Activated CD4-positive, alpha-beta T cell treated with anti-CD3 and anti-CD28 coated beads, Interleukin-2, amount 50 U/mL, for 16 hours (primary cell): ENCODE measurements around the gene L3HYPDH.

ENCODE experiments used
- DNase-seq: peaks from one replicate; pipeline ENCODE4 v3.0.0-alpha.2; 2020

Gene L3HYPDH

DNA sequence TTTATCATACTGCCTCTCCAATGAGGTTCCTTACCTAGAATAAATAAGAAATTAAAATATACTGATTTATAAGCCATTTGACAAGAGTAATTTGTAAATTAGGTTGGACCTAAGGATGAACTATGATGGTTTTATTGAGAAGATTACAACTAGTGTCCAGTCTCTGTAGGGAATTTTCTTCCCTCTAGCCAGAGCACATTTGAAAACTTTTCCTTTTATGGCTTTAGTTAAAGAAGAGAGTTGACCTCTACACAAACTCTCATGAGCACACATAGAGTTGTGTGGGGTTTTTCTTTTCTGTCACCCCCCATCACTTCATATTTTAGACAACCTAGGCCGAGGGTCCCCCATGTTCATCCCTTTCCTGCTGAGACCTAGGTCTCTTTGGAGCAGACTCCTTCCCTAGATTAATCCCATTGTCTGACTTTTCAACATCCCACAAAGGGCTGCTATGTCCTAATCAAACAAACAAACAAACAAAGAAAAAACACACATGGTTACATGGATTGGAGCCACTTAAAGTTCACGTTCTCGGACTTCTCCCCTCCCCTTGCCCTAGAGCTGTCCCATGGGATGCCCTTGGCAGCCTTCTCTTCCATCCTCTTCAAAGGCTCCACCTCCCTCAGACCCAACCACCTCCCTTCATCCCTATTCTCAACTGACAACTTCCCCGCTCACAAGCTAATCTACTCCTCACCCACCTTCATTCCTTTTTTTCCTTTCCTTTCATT, 59.7 kb downstream of the L3HYPDH start:
- no peak for DNase-seq
